Breast epithelium (tissue), 4 donors: ENCODE measurements around the gene POLR2I. TPM values are rescaled to one million over a fixed set of nuclear protein-coding genes. Genes with fewer than 3 reads are reported as not detected.

Experiments used
- DNase-seq, 2 donors: peaks; one replicate each; pipeline ENCODE4 v3.0.0-alpha.2; 2019; ENCODE audit warnings: low spot score in 2 of 2
- H3K27ac ChIP-seq, 2 donors: fragments of 200-600 bp; sonication (generic) in 1 of 2; one replicate each; pipeline ENCODE4 v1.5.1; 2016 to 2019; ENCODE audit warnings: mild to moderate bottlenecking in 1 of 2
- H3K27me3 ChIP-seq, 2 donors: fragments of 200-600 bp; sonication (generic) in 1 of 2; one replicate each; pipeline versions ENCODE4 v1.5.1 to v1.6.0; 2017 to 2019; ENCODE audit warnings: control low read depth in 1 of 2, mild to moderate bottlenecking in 1 of 2
- H3K36me3 ChIP-seq: fragments of 200-600 bp; one replicate; pipeline ENCODE4 v1.5.1; 2019
- H3K4me1 ChIP-seq, 2 donors: fragments of 200-600 bp; sonication (generic); one replicate each; pipeline ENCODE4 v1.5.1; 2016 to 2019; ENCODE audit warnings: control low read depth in 1 of 2
- H3K4me3 ChIP-seq, 3 donors: fragments of 200-600 bp; sonication (generic); 1 replicate in 2 of 3; 2 replicates in 1 of 3; pipeline ENCODE4 v1.5.1; 2016 to 2019; ENCODE audit warnings: mild to moderate bottlenecking in 3 of 3, moderate library complexity in 2 of 3
- H3K9me3 ChIP-seq, 2 donors: fragments of 200-600 bp; sonication (generic) in 1 of 2; one replicate each; pipeline ENCODE4 v1.5.1; 2016 to 2019; ENCODE audit warnings: control low read depth in 1 of 2
- POLR2A ChIP-seq: fragments of 450-650 bp; IDR thresholded peaks from one replicate; pipeline ENCODE4 v1.6.1; 2016; ENCODE audit warnings: antibody characterized with exemption, mild to moderate bottlenecking, moderate library complexity
- POLR2AphosphoS5 ChIP-seq, 3 donors: sonication (generic); formaldehyde crosslinking; IDR thresholded peaks; one replicate each; pipeline ENCODE4 v1.6.1; 2017; ENCODE audit warnings: antibody characterized with exemption in 3 of 3
- intact Hi-C: fragments of 100-400 bp; cut with DNase I; formaldehyde crosslinking; loops from one replicate; pipeline ENCODE4 v1.15.1; 2023; ENCODE audit warnings: low total_unique reads
- total RNA-seq, 3 donors: library from RNA; depleted of rRNA; stranded (reverse); fragments of >200 nt; gene quantifications; one replicate each; pipeline ENCODE4 v1.1.0, GENCODE V29; 2016
- TF ChIP-seq, protein P1 (sequence below), 3 donors: fragments of 450-650 bp; IDR thresholded peaks; one replicate each; pipeline ENCODE4 v1.5.1; 2016 to 2017; ENCODE audit warnings: antibody characterized with exemption in 3 of 3, mild to moderate bottlenecking in 3 of 3, moderate library complexity in 3 of 3

Gene POLR2I
- 10 to 100 TPM; 44.2 to 68.2 (median 58.2) TPM for total RNA-seq

DNA sequence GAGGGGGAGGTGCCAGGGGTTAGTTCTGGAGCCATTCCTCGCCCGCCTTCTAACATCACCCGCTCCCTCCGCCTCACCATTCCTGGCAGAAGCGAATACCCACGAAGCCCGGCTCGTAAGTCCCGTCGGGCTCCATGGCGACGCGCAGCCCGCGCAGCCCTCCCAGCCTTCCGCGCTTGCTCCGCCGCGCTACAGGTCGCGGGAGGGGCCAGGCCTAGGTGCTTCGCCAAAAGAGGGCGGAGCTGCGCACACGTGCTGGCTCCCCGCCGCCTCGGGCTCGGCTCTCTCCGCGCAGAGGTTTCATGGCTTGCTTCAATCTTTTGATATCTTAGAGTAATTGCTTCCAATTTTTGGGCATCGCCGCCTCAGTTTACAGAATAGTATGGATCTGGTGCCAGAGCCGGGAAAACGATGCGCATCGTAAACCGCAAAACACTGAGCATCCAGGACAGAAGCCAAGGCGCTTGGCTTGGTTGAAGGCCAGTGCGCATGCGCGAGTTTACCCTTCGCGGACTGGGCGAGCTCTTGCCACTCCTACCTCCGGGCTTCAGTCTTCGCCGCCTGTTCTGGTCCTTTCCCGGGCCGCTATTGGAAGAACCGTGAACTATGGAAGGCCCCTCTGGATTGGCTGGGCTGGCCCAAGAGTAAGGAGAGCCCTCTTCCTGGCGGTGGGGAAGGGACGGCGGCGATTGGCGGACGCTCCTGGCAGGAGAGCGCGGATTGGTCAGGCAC is at the start of gene POLR2I:
TSS of gene POLR2I (minus strand) at position 155 of the 732 bp plus-strand sequence. CDS start at position 136, 19 bp downstream.
- TF ChIP-seq POLR2AphosphoS5 (IDR thresholded peaks at IDR 0.05) (peak; percentile 84 to 95 (median 91)), POLR2A (peak; percentile 70)
- TF ChIP-seq, protein P1, sequence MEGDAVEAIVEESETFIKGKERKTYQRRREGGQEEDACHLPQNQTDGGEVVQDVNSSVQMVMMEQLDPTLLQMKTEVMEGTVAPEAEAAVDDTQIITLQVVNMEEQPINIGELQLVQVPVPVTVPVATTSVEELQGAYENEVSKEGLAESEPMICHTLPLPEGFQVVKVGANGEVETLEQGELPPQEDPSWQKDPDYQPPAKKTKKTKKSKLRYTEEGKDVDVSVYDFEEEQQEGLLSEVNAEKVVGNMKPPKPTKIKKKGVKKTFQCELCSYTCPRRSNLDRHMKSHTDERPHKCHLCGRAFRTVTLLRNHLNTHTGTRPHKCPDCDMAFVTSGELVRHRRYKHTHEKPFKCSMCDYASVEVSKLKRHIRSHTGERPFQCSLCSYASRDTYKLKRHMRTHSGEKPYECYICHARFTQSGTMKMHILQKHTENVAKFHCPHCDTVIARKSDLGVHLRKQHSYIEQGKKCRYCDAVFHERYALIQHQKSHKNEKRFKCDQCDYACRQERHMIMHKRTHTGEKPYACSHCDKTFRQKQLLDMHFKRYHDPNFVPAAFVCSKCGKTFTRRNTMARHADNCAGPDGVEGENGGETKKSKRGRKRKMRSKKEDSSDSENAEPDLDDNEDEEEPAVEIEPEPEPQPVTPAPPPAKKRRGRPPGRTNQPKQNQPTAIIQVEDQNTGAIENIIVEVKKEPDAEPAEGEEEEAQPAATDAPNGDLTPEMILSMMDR (IDR thresholded peaks at IDR 0.05), result peak in 1 of 3 donors; percentile 13
- no peaks in the 10 kb centered on the region for H3K36me3 ChIP-seq
- intact Hi-C loops, result no loop called here
- H3K4me1 ChIP-seq, result peaks cover 0 to 7% of the 10 kb centered on the region in 2 donors
- H3K27me3 ChIP-seq, result no peaks in the 10 kb centered on the region
- H3K4me3 ChIP-seq, result peak within 1 kb of the TSS; percentile 72 to 89 (median 77)
- DNase-seq, result peak; percentile 99 to 100
- no peaks in the 10 kb centered on the region for H3K9me3 ChIP-seq
- peak within 1 kb of the TSS; percentile 92 to 97 for H3K27ac ChIP-seq

DNA sequence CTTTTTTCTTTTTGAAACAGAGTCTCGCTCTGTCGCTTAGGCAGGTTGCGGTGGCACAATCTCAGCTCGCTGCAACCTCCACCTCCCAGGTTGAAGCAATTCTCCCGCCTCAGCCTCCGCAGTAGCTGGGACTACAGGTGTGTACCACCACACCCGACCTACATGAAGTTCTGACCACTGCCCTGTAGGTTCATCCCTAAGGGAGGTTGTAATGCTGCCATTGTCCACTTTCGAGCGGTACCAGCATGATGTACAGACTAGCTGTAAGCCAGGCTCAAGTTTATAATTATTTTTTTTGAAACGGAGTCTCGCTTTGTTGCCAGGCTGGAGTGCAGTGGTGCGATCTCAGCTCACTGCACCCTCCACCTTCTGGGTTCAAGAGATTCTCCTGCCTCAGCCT is 49.1 kb upstream of the POLR2I start:
- intact Hi-C loops, result no loop called here
- Histone ChIP-seq H3K9me3 (no peaks in the 10 kb centered on the region), H3K4me1 (no peaks in the 10 kb centered on the region), H3K27ac (no peak overlapping the region), H3K4me3 (no peak overlapping the region), H3K27me3 (no peaks in the 10 kb centered on the region), H3K36me3 (no peaks in the 10 kb centered on the region)
- TF ChIP-seq POLR2A (no peak), POLR2AphosphoS5 (IDR thresholded peaks at IDR 0.05) (no peak)
- TF ChIP-seq, protein P1 (IDR thresholded peaks at IDR 0.05), result no peak
- DNase-seq, result no peak

DNA sequence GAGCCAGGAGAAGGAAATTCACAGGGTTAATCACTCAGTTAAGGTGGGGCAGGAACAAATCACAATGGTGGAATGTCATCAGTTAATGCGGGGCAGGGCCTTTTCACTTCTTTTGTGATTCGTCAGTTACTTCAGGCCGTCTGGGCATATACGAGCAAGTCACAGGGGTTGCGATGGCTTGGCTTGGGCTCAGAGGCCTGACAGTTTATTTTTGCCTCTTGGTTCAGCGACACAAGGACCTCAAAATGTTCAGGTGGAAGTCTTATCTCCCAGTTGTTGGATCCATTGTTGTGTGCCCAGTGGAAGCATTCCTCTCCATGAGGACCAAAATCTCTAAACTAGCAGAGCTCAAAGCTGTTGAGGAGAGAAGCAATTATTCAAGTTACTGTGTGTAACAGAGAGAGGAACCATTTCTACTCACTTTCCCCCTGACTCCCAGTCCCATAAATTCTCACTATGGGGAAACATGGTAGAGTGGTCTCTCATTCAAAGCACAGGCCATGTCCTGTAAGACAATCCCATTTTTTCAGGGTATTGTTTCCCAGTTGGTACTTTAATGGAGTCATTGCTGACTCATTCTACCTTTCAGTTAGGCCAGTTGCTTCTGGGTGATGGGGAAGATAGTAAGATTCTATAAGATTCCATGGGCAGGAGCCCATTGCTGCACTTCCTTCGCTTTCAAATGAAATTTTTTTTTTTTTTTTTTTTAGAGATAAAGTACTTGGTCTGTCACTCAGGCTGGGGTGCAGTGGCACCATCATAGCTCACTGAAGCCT is 46.3 kb upstream of the POLR2I start:
- no peak overlapping the region for H3K27ac ChIP-seq
- no peaks in the 10 kb centered on the region for H3K27me3 ChIP-seq
- TF ChIP-seq, protein P1 (IDR thresholded peaks at IDR 0.05), result no peak
- TF ChIP-seq POLR2AphosphoS5 (IDR thresholded peaks at IDR 0.05), result no peak
- no peak for TF ChIP-seq POLR2A
- intact Hi-C loops, result no loop called here
- H3K36me3 ChIP-seq, result no peaks in the 10 kb centered on the region
- no peak for DNase-seq
- H3K4me1 ChIP-seq, result no peaks in the 10 kb centered on the region
- H3K9me3 ChIP-seq, result no peaks in the 10 kb centered on the region
- no peak overlapping the region for H3K4me3 ChIP-seq

DNA sequence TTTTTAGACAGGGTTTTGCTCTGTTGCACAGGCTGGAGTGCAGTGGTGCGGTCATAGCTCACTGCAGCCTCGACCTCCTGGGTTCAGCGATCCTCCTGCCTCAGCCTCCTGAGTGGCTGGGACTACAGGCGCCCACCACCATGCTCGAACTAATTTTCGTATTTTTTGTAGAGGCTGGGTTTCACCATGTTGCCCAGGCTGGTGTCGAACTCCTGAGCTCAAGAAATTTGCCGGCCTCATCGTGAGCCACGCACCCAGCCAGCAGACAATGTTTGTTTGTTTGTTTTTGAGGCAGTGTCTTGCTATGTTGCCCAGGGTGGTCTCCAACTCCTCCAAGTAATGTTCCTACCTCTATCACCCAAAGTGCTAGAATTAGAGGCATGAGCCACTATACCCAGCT is 38.5 kb upstream of the POLR2I start:
- H3K36me3 ChIP-seq, result no peaks in the 10 kb centered on the region
- no peak for TF ChIP-seq POLR2A
- no peak for TF ChIP-seq POLR2AphosphoS5 (IDR thresholded peaks at IDR 0.05)
- TF ChIP-seq, protein P1 (IDR thresholded peaks at IDR 0.05), result no peak
- H3K4me1 ChIP-seq, result peaks cover 0 to 3% of the 10 kb centered on the region in 2 donors
- H3K27me3 ChIP-seq, result no peaks in the 10 kb centered on the region
- peak overlapping the region; percentile 59 to 69 (median 64) for H3K4me3 ChIP-seq
- peak overlapping the region; percentile 96 for H3K27ac ChIP-seq
- H3K9me3 ChIP-seq, result no peaks in the 10 kb centered on the region
- intact Hi-C loops, result no loop called here
- no peak for DNase-seq
